ENCODE measurements around the gene BPIFA2.

DNA sequence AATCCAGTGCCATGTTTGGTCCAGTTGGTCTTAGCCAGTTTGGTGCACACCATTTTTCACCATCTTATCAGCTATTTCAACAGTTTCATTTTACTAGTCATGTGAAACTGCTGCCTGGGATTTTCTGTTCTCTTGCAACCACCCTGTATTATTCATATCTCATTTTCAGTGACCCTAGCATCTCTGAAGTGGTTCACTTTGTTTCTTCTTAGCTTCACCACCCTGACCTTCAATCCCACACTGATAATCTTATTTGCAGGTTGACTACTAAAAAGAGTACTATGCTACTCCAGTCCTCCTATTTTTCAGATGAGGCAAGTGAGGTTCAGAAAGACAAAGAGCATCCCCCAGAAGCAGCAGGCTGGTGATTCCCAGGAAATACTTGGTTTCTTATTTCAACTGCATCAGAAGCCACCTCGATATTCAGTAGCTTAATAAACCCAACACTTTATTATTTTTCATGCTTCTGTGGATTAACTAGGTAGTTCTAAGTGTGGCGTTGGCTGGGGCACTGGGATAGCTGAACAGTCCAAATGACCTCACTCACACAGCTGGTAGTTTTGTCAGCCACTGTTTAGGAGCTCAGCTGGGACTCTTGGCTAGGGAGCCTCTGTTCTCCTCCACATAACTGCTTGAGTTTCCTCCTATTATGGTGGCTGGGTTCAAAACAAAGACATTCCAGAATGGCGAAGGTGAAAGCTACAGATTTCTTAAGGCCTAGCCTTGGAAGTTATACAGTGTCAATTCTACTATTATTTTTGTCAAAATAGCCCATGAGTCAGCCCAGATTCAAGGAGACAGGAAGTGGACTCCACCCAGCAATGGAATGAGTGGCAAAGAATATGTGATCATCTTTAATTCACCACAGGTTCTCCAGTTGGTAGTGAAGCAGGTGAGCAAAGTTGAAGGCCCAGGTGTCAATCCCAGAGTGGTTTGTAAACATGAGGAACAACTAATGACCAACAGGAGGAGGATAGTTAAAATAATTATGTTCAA lies 47.9 kb upstream of the BPIFA2 start:
- TF ChIP-seq, protein P1, sequence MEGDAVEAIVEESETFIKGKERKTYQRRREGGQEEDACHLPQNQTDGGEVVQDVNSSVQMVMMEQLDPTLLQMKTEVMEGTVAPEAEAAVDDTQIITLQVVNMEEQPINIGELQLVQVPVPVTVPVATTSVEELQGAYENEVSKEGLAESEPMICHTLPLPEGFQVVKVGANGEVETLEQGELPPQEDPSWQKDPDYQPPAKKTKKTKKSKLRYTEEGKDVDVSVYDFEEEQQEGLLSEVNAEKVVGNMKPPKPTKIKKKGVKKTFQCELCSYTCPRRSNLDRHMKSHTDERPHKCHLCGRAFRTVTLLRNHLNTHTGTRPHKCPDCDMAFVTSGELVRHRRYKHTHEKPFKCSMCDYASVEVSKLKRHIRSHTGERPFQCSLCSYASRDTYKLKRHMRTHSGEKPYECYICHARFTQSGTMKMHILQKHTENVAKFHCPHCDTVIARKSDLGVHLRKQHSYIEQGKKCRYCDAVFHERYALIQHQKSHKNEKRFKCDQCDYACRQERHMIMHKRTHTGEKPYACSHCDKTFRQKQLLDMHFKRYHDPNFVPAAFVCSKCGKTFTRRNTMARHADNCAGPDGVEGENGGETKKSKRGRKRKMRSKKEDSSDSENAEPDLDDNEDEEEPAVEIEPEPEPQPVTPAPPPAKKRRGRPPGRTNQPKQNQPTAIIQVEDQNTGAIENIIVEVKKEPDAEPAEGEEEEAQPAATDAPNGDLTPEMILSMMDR (IDR thresholded peaks at IDR 0.05) = no peak
- TF ChIP-seq POLR2A (IDR thresholded peaks at IDR 0.05) = no peak

Measured in upper lobe of left lung (tissue), 4 donors.